ENCODE data around the gene GNB3. TPM values are rescaled to one million over a fixed set of nuclear protein-coding genes. Genes with fewer than 3 reads are reported as not detected.

Gene GNB3
- total RNA-seq, 1 experiment from 2014 or later, result 0.21 TPM

GRCh38 chr12:6823182-6824084 lies 17.3 kb upstream of the GNB3 start:
- Histone ChIP-seq H3K27me3 (ENCODE audit: control insufficient read depth, insufficient read depth, low read length) (no peaks in the 10 kb centered on the region), H3K36me3 (ENCODE audit: control insufficient read depth, insufficient read depth, low read length) (no peaks in the 10 kb centered on the region), H3K9me3 (ENCODE audit: control insufficient read depth, insufficient read depth, low read depth, low read length) (no peaks in the 10 kb centered on the region), H3K4me3 (ENCODE audit: low read depth in 2 of 2, low read length in 2 of 2) (no peak overlapping the region), H3K27ac (ENCODE audit: low read length) (no peak overlapping the region), H3K4me1 (ENCODE audit: control insufficient read depth, insufficient read depth, low read length) (peaks cover 10% of the 10 kb centered on the region; the same call in 1 of the 2 replicates)
- intact Hi-C loops (cut with micrococcal nuclease; ENCODE audit: unreplicated experiment) (no loop called here), in situ Hi-C loops (cut with HindIII; ENCODE audit: low pct_unique_long_range_greater_than_20kb, low sequenced_read_pairs) (no loop called here)
- DNase-seq (ENCODE audit: low read depth, low spot score), result no peak
- TF ChIP-seq CTCF (IDR thresholded peaks at IDR 0.05) (no peak), POLR2AphosphoS5 (IDR thresholded peaks at IDR 0.05; ENCODE audit: low read depth, low read length) (no peak)
- BruUV-seq (replicated peaks), result no TSS peak
- no peak for ATAC-seq
- ChIA-PET CTCF (interaction anchor here (0.6 to 0.7 kb wide), 2 partner anchors 99 to 473 kb away, joined by 3 to 7 read pairs; no protein-coding TSS in a partner anchor), POLR2A (interaction anchor here (0.6 kb wide), 1 partner anchor 44 kb away, joined by 7 read pairs; no protein-coding TSS in a partner anchor)

GRCh38 chr12:6824085-6824775 lies 16.5 kb upstream of the GNB3 start:
- no TSS peak for BruUV-seq (replicated peaks)
- H3K9me3 ChIP-seq (ENCODE audit: control insufficient read depth, insufficient read depth, low read depth, low read length), result no peaks in the 10 kb centered on the region
- DNase-seq (ENCODE audit: low read depth, low spot score) (no peak), ATAC-seq (no peak)
- no peaks in the 10 kb centered on the region for H3K36me3 ChIP-seq (ENCODE audit: control insufficient read depth, insufficient read depth, low read length)
- peaks cover 10% of the 10 kb centered on the region; the same call in 1 of the 2 replicates for H3K4me1 ChIP-seq (ENCODE audit: control insufficient read depth, insufficient read depth, low read length)
- in situ Hi-C loops (cut with HindIII; ENCODE audit: low pct_unique_long_range_greater_than_20kb, low sequenced_read_pairs), result no loop called here
- H3K27me3 ChIP-seq (ENCODE audit: control insufficient read depth, insufficient read depth, low read length), result no peaks in the 10 kb centered on the region
- H3K4me3 ChIP-seq (ENCODE audit: low read depth in 2 of 2, low read length in 2 of 2), result no peak overlapping the region
- H3K27ac ChIP-seq (ENCODE audit: low read length), result no peak overlapping the region
- CTCF ChIA-PET, result interaction anchor here (0.6 to 1.3 kb wide), 3 partner anchors 71 to 474 kb away, joined by 5 to 11 read pairs (median 7); partner anchors contain the start of gene MLF2
- intact Hi-C loops (cut with micrococcal nuclease; ENCODE audit: unreplicated experiment), result no loop called here
- no peak for TF ChIP-seq SIN3A (IDR thresholded peaks at IDR 0.05; ENCODE audit: borderline replicate concordance, insufficient read depth, low read depth, low read length)
- TF ChIP-seq TCF7L2 (IDR thresholded peaks at IDR 0.05; ENCODE audit: low read depth, low read length), result no peak
- TF ChIP-seq CTCF (IDR thresholded peaks at IDR 0.05), result no peak
- no peak for TF ChIP-seq REST (IDR thresholded peaks at IDR 0.05; ENCODE audit: insufficient read depth in 1 of 2, low read depth in 2 of 2, low read length in 1 of 2)
- TF ChIP-seq POLR2AphosphoS5 (IDR thresholded peaks at IDR 0.05; ENCODE audit: low read depth, low read length), result no peak
- POLR2A ChIA-PET, result interaction anchor here (0.6 kb wide), 1 partner anchor 43 kb away, joined by 7 read pairs; no protein-coding TSS in a partner anchor
